ENCODE data around the gene RGS1.

DNA sequence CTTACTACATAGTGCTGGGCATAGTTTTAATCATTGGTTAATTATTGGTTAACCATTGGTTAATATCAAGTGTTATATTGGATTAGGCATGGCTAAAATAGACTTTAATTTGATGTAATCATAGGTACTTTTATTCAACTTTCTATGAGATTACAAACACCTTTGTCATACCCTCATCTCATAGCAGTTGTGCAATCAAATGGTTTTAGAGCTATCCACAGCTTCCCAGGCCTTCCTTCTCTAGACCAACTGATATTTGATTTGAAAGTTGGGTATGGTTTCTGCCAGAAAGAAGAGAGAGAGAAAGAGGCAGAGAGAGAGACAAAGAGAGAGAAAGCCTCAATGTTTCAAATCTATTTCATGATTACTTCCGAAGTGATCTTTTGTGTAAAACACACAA is 9.6 kb upstream of the RGS1 start:
- TF ChIP-seq, protein P1, sequence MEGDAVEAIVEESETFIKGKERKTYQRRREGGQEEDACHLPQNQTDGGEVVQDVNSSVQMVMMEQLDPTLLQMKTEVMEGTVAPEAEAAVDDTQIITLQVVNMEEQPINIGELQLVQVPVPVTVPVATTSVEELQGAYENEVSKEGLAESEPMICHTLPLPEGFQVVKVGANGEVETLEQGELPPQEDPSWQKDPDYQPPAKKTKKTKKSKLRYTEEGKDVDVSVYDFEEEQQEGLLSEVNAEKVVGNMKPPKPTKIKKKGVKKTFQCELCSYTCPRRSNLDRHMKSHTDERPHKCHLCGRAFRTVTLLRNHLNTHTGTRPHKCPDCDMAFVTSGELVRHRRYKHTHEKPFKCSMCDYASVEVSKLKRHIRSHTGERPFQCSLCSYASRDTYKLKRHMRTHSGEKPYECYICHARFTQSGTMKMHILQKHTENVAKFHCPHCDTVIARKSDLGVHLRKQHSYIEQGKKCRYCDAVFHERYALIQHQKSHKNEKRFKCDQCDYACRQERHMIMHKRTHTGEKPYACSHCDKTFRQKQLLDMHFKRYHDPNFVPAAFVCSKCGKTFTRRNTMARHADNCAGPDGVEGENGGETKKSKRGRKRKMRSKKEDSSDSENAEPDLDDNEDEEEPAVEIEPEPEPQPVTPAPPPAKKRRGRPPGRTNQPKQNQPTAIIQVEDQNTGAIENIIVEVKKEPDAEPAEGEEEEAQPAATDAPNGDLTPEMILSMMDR (IDR thresholded peaks at IDR 0.05; ENCODE audit: control extremely low read depth in 1 of 3, insufficient read depth in 1 of 3, low read depth in 1 of 3, low read length in 3 of 3) = no peak
- TF ChIP-seq POLR2A (IDR thresholded peaks at IDR 0.05; ENCODE audit: control extremely low read depth in 1 of 2, low read depth in 2 of 2, low read length in 2 of 2) = no peak
- no peak for TF ChIP-seq EP300 (IDR thresholded peaks at IDR 0.05; ENCODE audit: borderline replicate concordance in 1 of 2, low read depth in 2 of 2, low read length in 2 of 2)
- no peak for TF ChIP-seq EZH2 (IDR thresholded peaks at IDR 0.05; ENCODE audit: low read depth, low read length, severe bottlenecking)
- no peak for TF ChIP-seq SUZ12 (IDR thresholded peaks at IDR 0.05; ENCODE audit: low read length)
- TF ChIP-seq RAD21 (IDR thresholded peaks at IDR 0.05 in 1 of 2, conservative IDR thresholded peaks at IDR 0.05 in 1 of 2; ENCODE audit: low read depth in 2 of 2, low read length in 2 of 2) = no peak
- no peak for TF ChIP-seq SIRT6 (IDR thresholded peaks at IDR 0.05; ENCODE audit: low read length)
